ENCODE measurements around the gene MYMX.
A peak's percentile ranks its signal among the peaks of the same experiment; 100 is the strongest.

MYMX gene

GRCh38 chr6:44253307-44254101 is 36.8 kb downstream of the MYMX start:
- DNase-seq = peak; percentile 59

- DNase-seq = peak; percentile 26
These were observed 37.7 kb downstream of the MYMX start for GRCh38 chr6:44254191-44255104.

GRCh38 chr6:44255105-44255808 is 38.5 kb downstream of the MYMX start:
- DNase-seq = peak; percentile 44

GRCh38 chr6:44255871-44256774 is 39.4 kb downstream of the MYMX start:
- DNase-seq = peak; percentile 59

GRCh38 chr6:44256775-44257024 is 40.0 kb downstream of the MYMX start:
- DNase-seq = no peak

- DNase-seq = peak; percentile 91
These were observed 40.5 kb downstream of the MYMX start, which contains the start of gene SLC35B2 for GRCh38 chr6:44257025-44257752. SLC35B2 (minus strand) TSS chr6:44257528; CDS start chr6:44257410, 118 bp downstream.

GRCh38 chr6:44257753-44258324 is 41.1 kb downstream of the MYMX start:
- DNase-seq = no peak

- DNase-seq = no peak
These were observed 41.7 kb downstream of the MYMX start for GRCh38 chr6:44258325-44258863.

GRCh38 chr6:44258921-44259320 is 42.2 kb downstream of the MYMX start:
- DNase-seq = no peak

GRCh38 chr6:44260011-44260410 is 43.3 kb downstream of the MYMX start:
- no peak for DNase-seq

GRCh38 chr6:44260451-44261297 is 43.9 kb downstream of the MYMX start:
- no peak for DNase-seq

- DNase-seq = no peak
These were observed 44.9 kb downstream of the MYMX start for GRCh38 chr6:44261581-44261980.

- no peak for DNase-seq
These were observed 46.0 kb downstream of the MYMX start for GRCh38 chr6:44262467-44263353.

GRCh38 chr6:44263354-44264100 is 46.8 kb downstream of the MYMX start:
- DNase-seq = no peak

GRCh38 chr6:44264154-44265006 is 47.7 kb downstream of the MYMX start:
- DNase-seq = no peak

GRCh38 chr6:44265007-44265721 is 48.4 kb downstream of the MYMX start, which contains the start of gene NFKBIE:
NFKBIE (minus strand) TSS chr6:44265551; CDS start chr6:44265346, 205 bp downstream.
- peak; percentile 93 for DNase-seq

All from NCI-H69 (cell line).